Activated T-helper 1 cell treated with anti-CD3 and anti-CD28 coated beads, Interleukin-2, amount 50 U/mL, for 16 hours (primary cell): Measurements from ENCODE around the gene TTC13.

Source experiments
- DNase-seq, 2 donors: peaks; one replicate each; pipeline ENCODE4 v3.0.0-alpha.2; 2020; ENCODE audit warnings: low read depth in 1 of 2, low spot score in 1 of 2

TTC13 gene

GRCh38 chr1:230857822-230858221 is 120.8 kb downstream of the TTC13 start:
- no peak for DNase-seq

GRCh38 chr1:230857077-230857476 is 121.6 kb downstream of the TTC13 start:
- DNase-seq, result no peak
